Measurements from ENCODE around the gene PTPRE.

DNA sequence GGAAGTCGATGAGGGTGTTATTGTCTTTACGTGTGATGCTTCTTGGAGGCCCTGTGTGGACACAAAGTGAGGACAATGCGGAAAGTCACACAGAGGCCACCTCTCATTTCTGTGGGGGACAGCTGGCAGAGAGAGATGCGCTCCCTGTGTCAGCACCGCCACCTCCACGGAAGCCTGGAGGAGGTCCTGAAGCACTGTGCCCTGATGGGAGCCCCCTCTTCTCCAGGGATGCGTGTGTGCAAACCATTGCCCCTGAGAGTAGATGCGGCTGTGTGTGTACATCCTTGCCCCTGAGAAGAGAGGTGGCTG lies 2.0 kb downstream of the PTPRE start:
- TF ChIP-seq, protein P1, sequence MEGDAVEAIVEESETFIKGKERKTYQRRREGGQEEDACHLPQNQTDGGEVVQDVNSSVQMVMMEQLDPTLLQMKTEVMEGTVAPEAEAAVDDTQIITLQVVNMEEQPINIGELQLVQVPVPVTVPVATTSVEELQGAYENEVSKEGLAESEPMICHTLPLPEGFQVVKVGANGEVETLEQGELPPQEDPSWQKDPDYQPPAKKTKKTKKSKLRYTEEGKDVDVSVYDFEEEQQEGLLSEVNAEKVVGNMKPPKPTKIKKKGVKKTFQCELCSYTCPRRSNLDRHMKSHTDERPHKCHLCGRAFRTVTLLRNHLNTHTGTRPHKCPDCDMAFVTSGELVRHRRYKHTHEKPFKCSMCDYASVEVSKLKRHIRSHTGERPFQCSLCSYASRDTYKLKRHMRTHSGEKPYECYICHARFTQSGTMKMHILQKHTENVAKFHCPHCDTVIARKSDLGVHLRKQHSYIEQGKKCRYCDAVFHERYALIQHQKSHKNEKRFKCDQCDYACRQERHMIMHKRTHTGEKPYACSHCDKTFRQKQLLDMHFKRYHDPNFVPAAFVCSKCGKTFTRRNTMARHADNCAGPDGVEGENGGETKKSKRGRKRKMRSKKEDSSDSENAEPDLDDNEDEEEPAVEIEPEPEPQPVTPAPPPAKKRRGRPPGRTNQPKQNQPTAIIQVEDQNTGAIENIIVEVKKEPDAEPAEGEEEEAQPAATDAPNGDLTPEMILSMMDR (conservative IDR thresholded peaks at IDR 0.05; ENCODE audit: low read depth, low read length) = no peak
- no peak for TF ChIP-seq POLR2A (IDR thresholded peaks at IDR 0.05; ENCODE audit: low read depth, low read length)
- TF ChIP-seq RFX5 (IDR thresholded peaks at IDR 0.05; ENCODE audit: low read depth, low read length) = no peak
- TF ChIP-seq CHD1 (IDR thresholded peaks at IDR 0.05; ENCODE audit: low read depth, low read length) = no peak
- no peak for TF ChIP-seq BHLHE40 (IDR thresholded peaks at IDR 0.05; ENCODE audit: low read depth, low read length)
- TF ChIP-seq MAZ (IDR thresholded peaks at IDR 0.05; ENCODE audit: borderline replicate concordance, low read depth, low read length) = no peak
- TF ChIP-seq, protein P2, sequence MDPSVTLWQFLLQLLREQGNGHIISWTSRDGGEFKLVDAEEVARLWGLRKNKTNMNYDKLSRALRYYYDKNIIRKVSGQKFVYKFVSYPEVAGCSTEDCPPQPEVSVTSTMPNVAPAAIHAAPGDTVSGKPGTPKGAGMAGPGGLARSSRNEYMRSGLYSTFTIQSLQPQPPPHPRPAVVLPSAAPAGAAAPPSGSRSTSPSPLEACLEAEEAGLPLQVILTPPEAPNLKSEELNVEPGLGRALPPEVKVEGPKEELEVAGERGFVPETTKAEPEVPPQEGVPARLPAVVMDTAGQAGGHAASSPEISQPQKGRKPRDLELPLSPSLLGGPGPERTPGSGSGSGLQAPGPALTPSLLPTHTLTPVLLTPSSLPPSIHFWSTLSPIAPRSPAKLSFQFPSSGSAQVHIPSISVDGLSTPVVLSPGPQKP (IDR thresholded peaks at IDR 0.05; ENCODE audit: borderline replicate concordance, low read depth, low read length) = no peak
- TF ChIP-seq CEBPB (IDR thresholded peaks at IDR 0.05; ENCODE audit: low read depth, low read length) = no peak
- TF ChIP-seq USF2 (IDR thresholded peaks at IDR 0.05; ENCODE audit: low read depth, low read length) = no peak
- no peak for TF ChIP-seq FOS (IDR thresholded peaks at IDR 0.05; ENCODE audit: low read depth, low read length)
- TF ChIP-seq RAD21 (IDR thresholded peaks at IDR 0.05; ENCODE audit: low read length) = no peak
- TF ChIP-seq SMC3 (IDR thresholded peaks at IDR 0.05; ENCODE audit: low read depth, low read length) = no peak
